Panc1 (cell line): ENCODE results near the gene SUMF1.

Experiments used
- POLR2AphosphoS5 ChIP-seq: IDR thresholded peaks from 2 replicates; pipeline ENCODE4 v1.6.1; 2012; ENCODE audit warnings: mild to moderate bottlenecking, low read depth, low read length, moderate library complexity
- SIN3A ChIP-seq: IDR thresholded peaks from 2 replicates; pipeline ENCODE4 v1.6.1; 2012; ENCODE audit warnings: low read depth, mild to moderate bottlenecking, low read length, moderate library complexity, borderline replicate concordance; ENCODE audit not compliant: insufficient read depth
- TCF7L2 ChIP-seq: IDR thresholded peaks from 2 replicates; pipeline ENCODE4 v1.6.1; 2011; ENCODE audit warnings: mild to moderate bottlenecking, low read depth, low read length, inconsistent platforms
- TF ChIP-seq, protein P1 (sequence below): fragments of 450-650 bp; IDR thresholded peaks from 2 replicates; pipeline ENCODE4 v1.5.1; 2017; ENCODE audit warnings: mild to moderate bottlenecking
- TF ChIP-seq, protein P2 (sequence below), 2 experiments: IDR thresholded peaks; 2 replicates each; pipeline ENCODE4 v1.6.1; 2011 to 2012; ENCODE audit warnings: low read depth in 2 of 2, control low read depth in 1 of 2, low read length in 1 of 2, mild to moderate bottlenecking in 1 of 2, moderate library complexity in 1 of 2; ENCODE audit not compliant: insufficient read depth in 1 of 2

DNA sequence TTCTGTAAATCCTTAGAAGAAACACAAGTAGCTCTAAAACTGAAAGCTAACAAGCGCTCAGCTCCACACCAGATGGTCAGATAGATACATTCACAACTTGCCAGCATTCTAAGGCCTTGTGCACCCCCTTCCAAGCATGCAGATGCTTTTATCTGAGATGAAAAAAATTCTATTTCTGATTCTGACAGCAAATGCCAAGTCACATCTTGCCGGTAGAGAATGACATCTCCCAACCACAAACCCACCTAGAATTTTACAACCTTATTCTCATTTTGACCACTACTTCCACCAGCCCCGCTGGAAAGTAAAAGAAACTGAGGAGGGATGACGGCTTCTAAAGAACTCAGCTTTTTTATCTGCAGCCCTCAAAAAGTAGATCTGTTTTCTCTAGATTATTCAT is 57.7 kb downstream of the SUMF1 start:
- TF ChIP-seq, protein P1, sequence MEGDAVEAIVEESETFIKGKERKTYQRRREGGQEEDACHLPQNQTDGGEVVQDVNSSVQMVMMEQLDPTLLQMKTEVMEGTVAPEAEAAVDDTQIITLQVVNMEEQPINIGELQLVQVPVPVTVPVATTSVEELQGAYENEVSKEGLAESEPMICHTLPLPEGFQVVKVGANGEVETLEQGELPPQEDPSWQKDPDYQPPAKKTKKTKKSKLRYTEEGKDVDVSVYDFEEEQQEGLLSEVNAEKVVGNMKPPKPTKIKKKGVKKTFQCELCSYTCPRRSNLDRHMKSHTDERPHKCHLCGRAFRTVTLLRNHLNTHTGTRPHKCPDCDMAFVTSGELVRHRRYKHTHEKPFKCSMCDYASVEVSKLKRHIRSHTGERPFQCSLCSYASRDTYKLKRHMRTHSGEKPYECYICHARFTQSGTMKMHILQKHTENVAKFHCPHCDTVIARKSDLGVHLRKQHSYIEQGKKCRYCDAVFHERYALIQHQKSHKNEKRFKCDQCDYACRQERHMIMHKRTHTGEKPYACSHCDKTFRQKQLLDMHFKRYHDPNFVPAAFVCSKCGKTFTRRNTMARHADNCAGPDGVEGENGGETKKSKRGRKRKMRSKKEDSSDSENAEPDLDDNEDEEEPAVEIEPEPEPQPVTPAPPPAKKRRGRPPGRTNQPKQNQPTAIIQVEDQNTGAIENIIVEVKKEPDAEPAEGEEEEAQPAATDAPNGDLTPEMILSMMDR, result no peak
- no peak for TF ChIP-seq SIN3A
- TF ChIP-seq POLR2AphosphoS5, result no peak
- TF ChIP-seq, protein P2, sequence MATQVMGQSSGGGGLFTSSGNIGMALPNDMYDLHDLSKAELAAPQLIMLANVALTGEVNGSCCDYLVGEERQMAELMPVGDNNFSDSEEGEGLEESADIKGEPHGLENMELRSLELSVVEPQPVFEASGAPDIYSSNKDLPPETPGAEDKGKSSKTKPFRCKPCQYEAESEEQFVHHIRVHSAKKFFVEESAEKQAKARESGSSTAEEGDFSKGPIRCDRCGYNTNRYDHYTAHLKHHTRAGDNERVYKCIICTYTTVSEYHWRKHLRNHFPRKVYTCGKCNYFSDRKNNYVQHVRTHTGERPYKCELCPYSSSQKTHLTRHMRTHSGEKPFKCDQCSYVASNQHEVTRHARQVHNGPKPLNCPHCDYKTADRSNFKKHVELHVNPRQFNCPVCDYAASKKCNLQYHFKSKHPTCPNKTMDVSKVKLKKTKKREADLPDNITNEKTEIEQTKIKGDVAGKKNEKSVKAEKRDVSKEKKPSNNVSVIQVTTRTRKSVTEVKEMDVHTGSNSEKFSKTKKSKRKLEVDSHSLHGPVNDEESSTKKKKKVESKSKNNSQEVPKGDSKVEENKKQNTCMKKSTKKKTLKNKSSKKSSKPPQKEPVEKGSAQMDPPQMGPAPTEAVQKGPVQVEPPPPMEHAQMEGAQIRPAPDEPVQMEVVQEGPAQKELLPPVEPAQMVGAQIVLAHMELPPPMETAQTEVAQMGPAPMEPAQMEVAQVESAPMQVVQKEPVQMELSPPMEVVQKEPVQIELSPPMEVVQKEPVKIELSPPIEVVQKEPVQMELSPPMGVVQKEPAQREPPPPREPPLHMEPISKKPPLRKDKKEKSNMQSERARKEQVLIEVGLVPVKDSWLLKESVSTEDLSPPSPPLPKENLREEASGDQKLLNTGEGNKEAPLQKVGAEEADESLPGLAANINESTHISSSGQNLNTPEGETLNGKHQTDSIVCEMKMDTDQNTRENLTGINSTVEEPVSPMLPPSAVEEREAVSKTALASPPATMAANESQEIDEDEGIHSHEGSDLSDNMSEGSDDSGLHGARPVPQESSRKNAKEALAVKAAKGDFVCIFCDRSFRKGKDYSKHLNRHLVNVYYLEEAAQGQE (IDR thresholded peaks at IDR 0.05; ENCODE audit: insufficient read depth in 1 of 2, low read depth in 2 of 2, low read length in 1 of 2), result no peak
- TF ChIP-seq TCF7L2, result no peak
